PC-3 (cell line): Measurements from ENCODE around the gene DOCK1. TPM values are rescaled to one million over a fixed set of nuclear protein-coding genes. Genes with fewer than 3 reads are reported as not detected.

Experiments
- ATAC-seq: fragments of 200-7000 bp; cut with Tn5 transposase; 2 replicates; pipeline ENCODE4 v1.9.1; 2020; ENCODE audit warnings: mild to moderate bottlenecking, moderate library complexity
- BruUV-seq: library from RNA; stranded (reverse); fragments of 400-500 nt; replicated peaks from 2 replicates; lab custom pipeline; 2021; lab: Mats Ljungman, UMichigan
- CTCF ChIA-PET: fragments of 300-600 bp; sonication (Branson Sonifier 250); formaldehyde crosslinking; loops from one replicate; lab custom pipeline; 2022; ENCODE audit warnings: antibody characterized with exemption; lab: Charles Lee
- POLR2A ChIA-PET: fragments of 300-600 bp; sonication (Branson Sonifier 250); formaldehyde crosslinking; loops from one replicate; lab custom pipeline; 2022; ENCODE audit warnings: antibody characterized with exemption; ENCODE audit not compliant: unreplicated experiment; lab: Charles Lee
- DNase-seq: peaks from one replicate; pipeline ENCODE4 v3.0.0-alpha.2; 2015
- H2AFZ ChIP-seq: fragments of 300-600 bp; sonication (generic); 2 replicates; pipeline ENCODE4 v1.6.0; 2016; ENCODE audit warnings: antibody characterized with exemption, low read length
- H3F3A ChIP-seq: fragments of 300-600 bp; sonication (generic); one replicate; pipeline ENCODE4 v1.6.0; 2017; ENCODE audit warnings: antibody characterized with exemption, low read length, control low read depth, mild to moderate bottlenecking; ENCODE audit not compliant: unreplicated experiment
- H3K27ac ChIP-seq: fragments of 300-600 bp; sonication (generic); 2 replicates; pipeline ENCODE4 v1.5.1; 2016; ENCODE audit warnings: mild to moderate bottlenecking, low read length
- H3K27me3 ChIP-seq: fragments of 300-600 bp; sonication (generic); 2 replicates; pipeline ENCODE4 v1.6.1; 2016; ENCODE audit warnings: low read length, mixed read lengths
- H3K36me3 ChIP-seq: fragments of 300-600 bp; sonication (generic); 2 replicates; pipeline ENCODE4 v1.6.1; 2016; ENCODE audit warnings: low read depth, mixed run types, low read length, mixed read lengths
- H3K4me1 ChIP-seq: fragments of 300-600 bp; sonication (generic); 2 replicates; pipeline ENCODE4 v1.5.1; 2016; ENCODE audit warnings: low read length; ENCODE audit not compliant: insufficient read depth
- H3K4me2 ChIP-seq: fragments of 300-600 bp; sonication (generic); 2 replicates; pipeline ENCODE4 v1.6.0; 2016; ENCODE audit warnings: low read length
- H3K4me3 ChIP-seq: fragments of 300-600 bp; sonication (generic); 2 replicates; pipeline ENCODE4 v1.5.1; 2016; ENCODE audit warnings: mild to moderate bottlenecking, low read length, mixed read lengths
- H3K79me2 ChIP-seq: fragments of 300-600 bp; sonication (generic); 2 replicates; pipeline ENCODE4 v1.6.1; 2017; ENCODE audit warnings: low read length, mixed read lengths
- H3K9ac ChIP-seq: fragments of 300-600 bp; sonication (generic); 2 replicates; pipeline ENCODE4 v1.6.0; 2016; ENCODE audit warnings: mild to moderate bottlenecking, low read length
- H3K9me2 ChIP-seq: fragments of 300-600 bp; sonication (generic); replicated peaks from 2 replicates; pipeline ENCODE4 v1.6.1; 2016; ENCODE audit warnings: mixed run types, low read length, mixed read lengths
- H3K9me3 ChIP-seq: fragments of 300-600 bp; sonication (generic); 2 replicates; pipeline ENCODE4 v1.6.1; 2016; ENCODE audit warnings: low read length, mixed read lengths
- H4K20me1 ChIP-seq: fragments of 300-600 bp; sonication (generic); 2 replicates; pipeline ENCODE4 v1.6.1; 2016; ENCODE audit warnings: low read length, mixed read lengths
- EZH2 ChIP-seq: fragments of 300-600 bp; sonication (generic); IDR thresholded peaks from one replicate; pipeline ENCODE4 v1.6.1; 2017; ENCODE audit warnings: antibody characterized with exemption, mild to moderate bottlenecking, low read length; ENCODE audit not compliant: unreplicated experiment
- EZH2phosphoT487 ChIP-seq: fragments of 300-600 bp; sonication (generic); IDR thresholded peaks from 2 replicates; pipeline ENCODE4 v1.6.1; 2018; ENCODE audit warnings: mild to moderate bottlenecking, antibody characterized with exemption, low read length, borderline replicate concordance
- intact Hi-C: fragments of 100-400 bp; cut with micrococcal nuclease; formaldehyde crosslinking; loops from 2 replicates; pipeline ENCODE4 v1.9.0; 2023
- total RNA-seq: library from RNA; depleted of rRNA; stranded (reverse); fragments of >200 nt; gene quantifications from 2 replicates; pipeline ENCODE4 v1.2.3, GENCODE V29; 2014
- TF ChIP-seq, protein P1 (sequence below): fragments of 300-600 bp; sonication (generic); conservative IDR thresholded peaks from 2 replicates; pipeline ENCODE4 v1.5.1; 2017; ENCODE audit warnings: antibody characterized with exemption, low read depth, mild to moderate bottlenecking, low read length

Gene DOCK1
- total RNA-seq, 1 experiment from 2014 or later: 34.3 TPM

DNA sequence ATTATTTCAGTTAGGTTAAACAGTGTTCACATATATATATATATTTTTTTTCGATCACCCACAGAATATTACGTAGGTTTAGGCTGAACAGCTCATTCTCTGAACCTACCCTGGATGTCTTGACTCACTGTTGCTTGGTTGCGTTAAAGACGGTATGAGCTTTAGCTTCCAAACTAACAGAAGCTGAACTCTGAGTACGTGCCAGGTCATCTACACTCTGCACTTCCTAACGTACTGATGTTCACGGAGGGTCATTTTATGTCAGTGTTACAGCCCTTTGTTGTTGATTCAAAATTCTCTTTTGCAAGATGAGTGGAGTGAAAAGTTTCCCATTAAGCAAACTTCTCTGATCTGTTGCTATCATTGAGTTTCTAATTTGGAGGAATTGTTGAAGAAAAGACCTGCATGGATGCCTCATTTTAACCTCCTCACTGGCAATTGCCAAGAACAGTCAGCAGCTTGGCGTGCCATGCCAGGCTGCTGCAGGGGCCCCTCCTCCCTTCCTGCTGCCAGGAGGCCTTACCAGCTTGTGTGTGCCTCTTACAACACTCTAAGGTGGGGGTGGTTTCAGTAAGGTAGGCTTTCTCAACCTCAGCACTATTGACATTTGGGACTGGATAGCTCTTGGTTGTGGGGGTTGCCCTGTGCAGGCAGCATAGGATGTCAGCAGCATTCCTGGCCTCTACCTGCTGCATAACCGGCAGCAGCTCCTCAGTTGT lies 246.9 kb downstream of the DOCK1 start:
- BruUV-seq: no TSS peak
- ATAC-seq (no peak), DNase-seq (peak; percentile 54)
- intact Hi-C loops: no loop called here
- Histone ChIP-seq H3K27ac (no peak overlapping the region), H3K9ac (no peak overlapping the region), H3F3A (peaks cover 4% of the 10 kb centered on the region), H3K36me3 (no peaks in the 10 kb centered on the region), H3K4me2 (no peak overlapping the region; the same call in 1 of the 2 replicates), H3K79me2 (no peaks in the 10 kb centered on the region), H3K9me2 (no peaks in the 10 kb centered on the region), H3K9me3 (no peaks in the 10 kb centered on the region), H3K27me3 (no peaks in the 10 kb centered on the region), H2AFZ (no peak overlapping the region), H3K4me1 (peaks cover 53% of the 10 kb centered on the region), H4K20me1 (no peaks in the 10 kb centered on the region), H3K4me3 (no peak overlapping the region)
- POLR2A ChIA-PET: no interaction called here
- TF ChIP-seq EZH2 (no peak), EZH2phosphoT487 (no peak)
- TF ChIP-seq, protein P1, sequence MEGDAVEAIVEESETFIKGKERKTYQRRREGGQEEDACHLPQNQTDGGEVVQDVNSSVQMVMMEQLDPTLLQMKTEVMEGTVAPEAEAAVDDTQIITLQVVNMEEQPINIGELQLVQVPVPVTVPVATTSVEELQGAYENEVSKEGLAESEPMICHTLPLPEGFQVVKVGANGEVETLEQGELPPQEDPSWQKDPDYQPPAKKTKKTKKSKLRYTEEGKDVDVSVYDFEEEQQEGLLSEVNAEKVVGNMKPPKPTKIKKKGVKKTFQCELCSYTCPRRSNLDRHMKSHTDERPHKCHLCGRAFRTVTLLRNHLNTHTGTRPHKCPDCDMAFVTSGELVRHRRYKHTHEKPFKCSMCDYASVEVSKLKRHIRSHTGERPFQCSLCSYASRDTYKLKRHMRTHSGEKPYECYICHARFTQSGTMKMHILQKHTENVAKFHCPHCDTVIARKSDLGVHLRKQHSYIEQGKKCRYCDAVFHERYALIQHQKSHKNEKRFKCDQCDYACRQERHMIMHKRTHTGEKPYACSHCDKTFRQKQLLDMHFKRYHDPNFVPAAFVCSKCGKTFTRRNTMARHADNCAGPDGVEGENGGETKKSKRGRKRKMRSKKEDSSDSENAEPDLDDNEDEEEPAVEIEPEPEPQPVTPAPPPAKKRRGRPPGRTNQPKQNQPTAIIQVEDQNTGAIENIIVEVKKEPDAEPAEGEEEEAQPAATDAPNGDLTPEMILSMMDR: no peak
- CTCF ChIA-PET: no interaction called here

DNA sequence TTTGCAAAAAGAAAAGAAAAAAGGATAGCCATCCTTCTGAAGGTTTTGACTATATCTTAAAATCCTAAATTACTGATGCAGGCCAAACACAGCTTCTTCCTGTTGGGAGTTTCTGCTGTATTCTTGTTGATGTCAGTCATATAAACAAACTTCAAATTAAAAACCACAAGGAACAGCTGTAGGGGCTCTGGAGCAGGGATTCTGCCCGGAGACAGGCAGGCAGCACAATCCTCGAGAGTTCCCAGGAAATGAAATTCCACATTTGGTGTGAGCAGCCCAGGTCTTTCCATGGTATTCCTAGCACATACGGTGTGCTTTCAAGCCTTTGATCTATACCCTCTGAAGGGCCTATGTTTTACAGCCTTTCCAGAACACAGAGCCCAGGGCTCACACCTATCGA lies 248.0 kb downstream of the DOCK1 start:
- Histone ChIP-seq H3K4me3 (no peak overlapping the region), H3K4me2 (no peak overlapping the region), H3K9me2 (no peaks in the 10 kb centered on the region), H3F3A (peaks cover 4% of the 10 kb centered on the region), H3K36me3 (no peaks in the 10 kb centered on the region), H3K9ac (no peak overlapping the region), H3K4me1 (peaks cover 43% of the 10 kb centered on the region), H3K27me3 (no peaks in the 10 kb centered on the region), H3K79me2 (no peaks in the 10 kb centered on the region), H3K27ac (no peak overlapping the region), H3K9me3 (no peaks in the 10 kb centered on the region), H4K20me1 (no peaks in the 10 kb centered on the region), H2AFZ (no peak overlapping the region)
- no TSS peak for BruUV-seq
- intact Hi-C loops: no loop called here
- TF ChIP-seq, protein P1: no peak
- TF ChIP-seq EZH2: no peak
- TF ChIP-seq EZH2phosphoT487: no peak
- ChIA-PET CTCF (no interaction called here), POLR2A (no interaction called here)
- DNase-seq (no peak), ATAC-seq (no peak)
